Stimulated activated CD4-positive, alpha-beta T cell treated with anti-CD3 and anti-CD28 coated beads, TNF-alpha, amount 100 ng/mL, for 1 hour (primary cell): Measurements from ENCODE around the gene KCNMA1.

Experiments used
- DNase-seq, 3 donors: peaks; one replicate each; pipeline ENCODE4 v3.0.0-alpha.2; 2020; ENCODE audit warnings: low read depth in 3 of 3, low spot score in 1 of 3

KCNMA1 gene

DNA sequence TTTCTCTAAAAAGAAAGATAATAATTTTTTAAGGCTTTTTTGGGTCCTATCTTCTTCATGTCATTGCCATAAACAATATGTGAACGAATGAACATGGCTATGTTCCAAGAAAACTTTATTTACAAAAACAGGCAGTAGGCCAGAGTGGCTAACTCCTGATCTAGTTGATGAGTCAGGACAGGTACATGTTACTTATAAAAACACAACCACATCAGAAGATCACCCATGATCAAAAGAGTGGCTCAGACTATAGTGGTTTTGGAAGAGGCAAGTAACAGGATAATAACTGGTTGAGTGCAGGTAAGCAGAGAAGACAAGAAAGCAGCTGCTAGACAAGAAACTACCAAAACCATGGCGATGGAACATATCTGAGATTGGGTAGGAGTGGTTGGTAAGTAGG, 468.7 kb downstream of the KCNMA1 start:
- DNase-seq, result no peak

DNA sequence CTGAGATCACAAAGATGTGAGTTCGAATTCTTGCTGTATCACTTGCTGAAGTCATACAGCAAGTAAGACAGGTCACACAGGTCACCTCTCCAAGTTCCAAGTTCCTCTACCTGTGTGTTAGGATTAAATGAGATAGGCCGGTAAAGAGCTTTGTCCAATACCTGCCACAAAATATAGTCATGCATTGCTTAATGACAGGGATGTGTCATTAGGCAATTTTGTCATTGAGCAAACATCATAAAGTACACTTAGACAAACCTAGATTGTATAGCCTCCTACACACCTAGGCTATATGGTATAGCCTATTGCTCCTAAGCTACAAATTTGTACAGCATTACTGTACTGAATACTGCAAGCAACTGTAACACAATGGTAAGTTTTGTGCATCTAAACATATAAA, 469.4 kb downstream of the KCNMA1 start:
- no peak for DNase-seq

DNA sequence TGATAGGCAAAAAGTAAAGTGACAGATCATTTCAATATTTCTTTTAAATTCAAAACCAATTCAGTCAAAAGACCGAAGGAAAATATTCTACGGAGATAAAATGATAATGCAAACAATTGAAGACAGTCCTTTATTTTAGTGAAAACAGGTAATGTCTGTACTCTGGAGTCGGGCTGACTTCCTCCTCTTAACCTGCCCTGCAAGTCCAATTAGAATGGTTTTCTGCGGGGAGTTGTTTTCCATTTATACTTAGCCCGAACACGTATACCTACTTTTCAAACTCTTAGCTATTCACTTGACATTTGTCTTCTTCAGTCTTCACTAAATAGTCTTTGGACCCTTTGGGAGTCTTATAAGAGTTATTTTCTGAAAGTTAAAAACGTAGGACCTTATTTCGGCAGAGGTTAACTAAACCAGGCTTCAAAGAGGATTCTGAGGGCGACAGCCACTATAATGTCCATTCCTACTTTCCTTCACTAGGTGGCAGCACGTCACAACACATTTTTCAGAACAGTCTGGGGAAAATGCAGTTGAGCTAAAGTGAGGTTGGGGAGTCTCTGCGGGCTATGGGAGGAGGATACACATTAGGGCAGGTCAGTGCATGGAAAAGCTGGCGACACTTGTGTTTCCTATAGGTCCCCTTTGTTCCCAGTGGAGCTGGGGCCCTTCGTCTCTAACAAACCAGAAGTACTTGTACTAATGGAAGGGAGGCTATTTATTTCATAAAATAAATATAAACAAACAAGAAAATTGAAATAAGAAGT, 472.0 kb downstream of the KCNMA1 start:
- no peak for DNase-seq

DNA sequence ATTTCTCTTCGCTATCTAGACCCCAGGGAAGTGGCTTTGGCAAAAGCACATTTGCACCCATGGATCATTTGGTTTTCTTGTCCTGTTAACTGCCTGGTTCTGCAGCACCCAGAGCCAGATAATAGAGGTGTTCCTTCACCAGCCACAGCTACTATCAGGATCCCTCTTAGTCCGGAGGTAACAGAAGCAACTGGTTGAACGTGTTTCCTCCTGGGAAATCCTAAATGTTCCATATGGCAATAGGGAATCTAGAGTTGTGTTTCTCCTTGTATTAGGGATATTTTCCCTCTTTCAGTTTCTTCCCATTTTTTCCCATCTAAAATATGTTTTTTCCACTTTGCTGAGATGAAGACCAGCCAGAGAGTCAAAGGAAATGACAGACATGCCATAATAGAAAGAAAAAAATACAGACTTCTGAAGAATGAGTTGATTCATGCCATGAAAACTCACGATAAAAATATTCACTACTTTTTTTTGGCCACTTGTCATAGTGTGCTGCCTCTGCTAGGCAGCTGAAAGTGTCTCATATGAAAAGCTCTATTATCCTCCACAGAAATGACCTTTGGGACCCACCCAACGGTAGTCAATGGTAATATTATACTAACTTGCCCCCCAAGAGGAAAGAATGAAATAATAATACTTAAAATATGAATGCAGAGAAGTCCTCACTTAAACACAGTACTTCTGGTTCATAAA, 472.8 kb downstream of the KCNMA1 start:
- no peak for DNase-seq

DNA sequence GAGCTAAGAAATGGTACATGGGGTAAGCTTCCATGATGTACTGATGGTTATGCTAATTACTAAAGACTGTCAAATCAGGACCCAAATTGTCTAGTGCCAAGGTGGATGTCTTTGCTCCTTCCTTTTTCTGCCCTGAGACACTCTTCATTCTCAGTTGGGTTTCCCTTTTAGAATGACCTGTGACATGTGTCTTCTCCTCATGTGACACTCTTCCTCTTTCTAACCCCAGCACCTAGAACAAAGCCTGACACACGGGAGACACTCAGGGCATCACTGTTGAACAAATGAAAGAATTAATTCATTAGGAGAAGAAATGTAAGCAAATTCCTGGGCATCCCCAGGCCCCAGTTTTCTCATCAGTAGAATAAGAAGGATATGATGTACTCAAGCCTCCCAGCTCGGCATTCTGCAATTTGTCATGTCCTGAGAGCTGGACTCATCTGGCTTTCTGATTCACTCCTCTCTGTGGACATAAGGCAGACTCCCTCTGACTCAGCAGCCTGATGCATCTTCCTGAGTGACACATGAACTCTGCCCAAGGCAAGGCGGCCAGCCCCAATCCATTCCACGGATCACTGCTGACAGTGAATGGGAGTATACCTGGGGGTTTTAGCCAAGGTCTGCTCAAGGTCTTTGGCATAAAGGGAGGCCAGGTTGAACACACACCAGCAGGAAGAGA, 473.8 kb downstream of the KCNMA1 start:
- no peak for DNase-seq

DNA sequence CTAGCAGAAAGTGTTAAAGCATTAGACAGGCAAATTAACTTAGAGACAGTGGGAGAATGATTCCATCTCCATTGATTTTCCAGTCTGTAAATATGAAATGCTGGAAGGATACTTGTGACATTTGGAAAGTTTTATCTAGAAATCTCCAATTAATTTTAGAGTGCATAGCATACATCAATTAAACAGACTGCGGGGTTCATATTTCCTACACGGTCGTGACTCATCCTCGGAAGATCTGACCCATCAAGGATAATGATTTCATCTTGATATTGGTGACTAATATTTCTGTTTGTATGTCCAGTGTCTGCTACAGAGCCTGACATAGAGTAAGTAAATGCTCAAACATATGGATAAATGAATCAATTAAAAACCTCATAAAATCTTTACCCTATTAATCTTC, 474.9 kb downstream of the KCNMA1 start:
- DNase-seq, result no peak

DNA sequence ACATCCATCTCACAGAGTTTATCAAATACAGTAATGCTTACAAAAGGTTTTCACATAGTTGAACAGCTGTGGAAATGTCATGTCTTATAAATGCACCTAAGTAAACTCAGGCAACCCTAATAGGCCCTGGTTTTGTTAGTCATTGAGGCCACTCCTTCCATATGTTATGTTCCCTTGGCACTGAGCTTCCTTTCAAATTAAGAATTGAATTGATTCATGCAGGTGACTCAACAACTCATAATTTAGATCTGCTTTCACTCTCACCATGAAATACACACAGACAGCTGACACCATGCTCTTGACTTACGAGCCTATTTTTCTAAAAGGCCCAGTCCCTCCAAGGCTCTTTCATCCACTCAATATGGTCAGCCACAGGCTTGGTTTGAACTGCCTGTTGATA, 476.9 kb downstream of the KCNMA1 start:
- no peak for DNase-seq

DNA sequence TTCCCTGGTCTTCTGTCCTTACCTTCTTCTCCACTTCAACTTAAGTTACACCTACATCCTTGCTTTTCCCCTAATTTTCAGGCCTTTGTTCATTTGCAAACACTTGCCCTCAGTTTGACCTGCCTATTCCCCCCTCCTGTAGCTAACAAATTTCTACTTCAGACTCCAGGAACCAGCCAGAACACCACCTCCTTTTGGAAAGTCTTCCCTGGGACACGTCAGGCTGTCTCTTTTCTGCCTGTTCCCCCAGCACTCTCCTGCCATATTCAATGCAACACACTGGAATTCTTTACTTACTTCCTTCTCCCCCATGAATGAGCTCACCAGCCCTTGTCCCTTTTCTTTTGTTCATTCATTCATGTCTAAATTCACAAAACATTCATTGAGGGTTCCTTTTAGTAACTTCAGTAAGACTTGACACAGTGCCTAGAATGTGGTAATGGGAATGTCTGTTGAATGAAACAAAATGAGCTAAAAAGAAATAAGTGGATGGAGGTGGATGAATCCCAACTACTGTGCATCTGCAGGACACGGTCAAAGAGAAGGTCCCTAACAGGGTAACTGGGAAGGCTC, 478.0 kb downstream of the KCNMA1 start:
- DNase-seq, result no peak

DNA sequence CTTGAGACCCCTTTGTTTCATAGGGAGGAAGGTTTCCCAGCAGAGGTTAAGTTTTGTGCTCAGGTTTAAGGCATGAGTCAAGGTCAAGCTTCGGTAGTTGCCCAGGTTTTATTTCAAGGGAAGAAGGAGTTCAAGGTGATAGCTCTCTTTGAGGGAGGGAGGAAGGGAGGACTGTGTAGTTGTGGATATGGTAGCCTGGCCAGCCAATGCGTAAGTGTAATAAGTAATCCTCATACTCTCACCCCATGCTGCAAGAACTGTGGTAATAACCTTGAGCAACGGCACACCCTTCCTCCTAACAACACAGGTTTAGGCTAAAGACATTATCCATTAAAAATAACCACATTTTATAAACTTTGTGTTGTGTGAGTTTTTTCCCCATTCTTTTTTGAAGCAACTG, 478.9 kb downstream of the KCNMA1 start:
- no peak for DNase-seq

DNA sequence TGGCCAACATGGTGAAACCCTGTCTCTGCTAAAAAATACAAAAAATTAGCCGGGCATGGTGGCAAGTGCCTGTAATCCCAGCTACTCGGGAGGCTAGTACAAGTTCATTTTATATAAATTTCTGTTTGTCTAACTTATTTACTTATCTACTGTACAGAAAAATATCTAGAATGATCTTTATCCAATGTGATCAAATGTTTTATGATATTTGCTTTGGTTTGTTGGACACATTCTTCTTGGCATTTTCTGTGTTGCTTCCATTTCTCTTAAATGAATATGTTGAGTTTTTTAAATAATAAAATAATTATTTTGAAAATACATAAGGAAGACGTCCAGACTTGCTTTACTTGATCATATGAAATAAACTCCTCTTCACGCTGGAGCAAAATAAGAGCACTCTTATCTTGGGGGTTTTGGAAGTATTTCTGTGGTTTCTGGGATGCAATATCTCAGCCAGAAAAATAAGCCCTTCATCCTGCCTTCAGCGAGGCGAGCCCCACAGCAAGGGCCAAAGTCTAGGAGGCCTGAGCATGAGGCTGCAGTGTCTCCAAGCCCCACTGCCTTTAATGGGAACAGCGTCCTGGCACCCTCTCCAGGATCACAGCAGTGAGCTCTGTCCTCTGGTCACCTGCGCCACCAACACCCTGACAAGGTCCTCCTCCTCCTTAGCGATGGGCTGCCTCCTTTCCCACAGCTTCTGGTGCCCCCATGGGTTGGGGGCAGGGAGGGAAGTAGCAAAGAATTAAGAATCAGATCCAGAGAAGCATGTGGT, 480.2 kb downstream of the KCNMA1 start:
- DNase-seq, result no peak

DNA sequence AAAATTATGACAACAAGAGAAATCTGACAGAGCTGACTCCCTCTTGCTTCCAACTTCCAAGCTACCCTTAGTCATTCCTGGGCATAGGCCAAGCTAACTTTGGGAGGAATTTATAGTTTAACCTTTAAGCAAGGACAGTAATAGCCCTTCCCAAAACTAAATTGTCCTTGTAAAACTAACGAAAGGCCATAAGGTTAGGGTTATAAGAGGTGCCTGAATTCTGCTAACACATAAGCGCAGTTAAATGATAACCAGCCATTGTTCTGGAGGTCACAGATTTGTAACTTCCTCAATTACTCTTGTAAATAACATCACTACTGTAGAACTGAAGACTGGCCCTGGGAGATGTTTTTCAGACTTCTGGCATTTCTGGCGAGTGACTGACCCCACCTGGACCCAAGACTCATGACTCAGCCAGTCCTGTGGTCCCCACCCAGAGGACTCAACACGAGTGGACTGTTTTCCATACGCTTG, 481.2 kb downstream of the KCNMA1 start:
- DNase-seq, result no peak

DNA sequence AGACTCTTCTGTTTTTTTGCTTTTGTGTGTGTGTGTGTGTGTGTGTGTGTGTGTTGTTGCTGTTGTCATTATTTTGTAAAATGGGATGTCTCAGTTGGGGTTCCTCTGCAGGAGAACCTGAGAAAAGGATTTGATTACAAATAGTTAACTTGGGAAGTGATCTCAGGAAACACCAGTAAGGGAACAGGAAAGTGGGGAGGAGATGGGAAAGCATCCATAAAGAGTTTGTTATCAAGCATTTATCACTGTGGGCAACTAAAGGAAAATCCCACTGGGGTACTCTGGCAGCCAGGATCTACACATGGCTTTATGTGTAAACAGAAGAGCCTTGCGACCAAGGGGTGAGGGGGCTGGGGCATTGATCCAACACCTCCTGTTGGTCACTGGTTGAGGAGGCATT, 485.4 kb downstream of the KCNMA1 start:
- DNase-seq, result no peak

DNA sequence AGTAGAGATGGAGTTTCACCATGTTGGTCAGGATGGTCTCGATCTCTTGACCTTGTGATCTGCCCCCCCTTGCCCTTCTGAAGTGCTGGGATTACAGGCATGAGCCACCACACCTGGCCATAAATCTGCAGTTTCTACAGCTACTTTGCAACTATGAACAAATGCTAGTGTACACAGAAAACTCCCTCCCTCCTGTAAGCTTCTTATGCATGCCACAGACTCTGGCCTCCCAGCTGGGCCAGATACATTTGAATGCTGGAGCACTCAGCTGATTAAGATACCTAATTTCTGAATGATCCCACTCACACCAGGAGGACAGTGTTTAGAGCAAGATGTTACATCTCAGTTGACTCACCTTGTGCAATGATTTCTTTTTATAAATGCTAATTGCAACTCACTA, 486.2 kb downstream of the KCNMA1 start:
- DNase-seq, result no peak

DNA sequence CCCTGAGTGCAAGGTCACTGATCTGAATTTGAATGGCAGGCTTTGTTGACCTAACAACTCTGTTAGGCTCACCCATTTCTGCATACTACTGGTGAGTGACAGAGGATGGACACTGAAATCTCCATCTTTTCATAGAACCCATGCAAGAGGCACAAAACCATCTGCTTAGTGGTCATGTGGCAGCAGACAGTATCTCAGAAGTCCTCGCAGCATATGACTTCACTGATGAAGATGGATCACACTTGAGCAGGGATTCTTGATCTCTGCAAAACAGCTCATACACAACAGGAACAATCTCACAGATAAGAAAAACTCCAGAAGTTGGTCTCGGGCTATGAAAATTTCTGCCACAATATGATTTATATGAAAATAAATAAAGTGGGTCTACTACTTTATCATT, 487.9 kb downstream of the KCNMA1 start:
- DNase-seq, result no peak

DNA sequence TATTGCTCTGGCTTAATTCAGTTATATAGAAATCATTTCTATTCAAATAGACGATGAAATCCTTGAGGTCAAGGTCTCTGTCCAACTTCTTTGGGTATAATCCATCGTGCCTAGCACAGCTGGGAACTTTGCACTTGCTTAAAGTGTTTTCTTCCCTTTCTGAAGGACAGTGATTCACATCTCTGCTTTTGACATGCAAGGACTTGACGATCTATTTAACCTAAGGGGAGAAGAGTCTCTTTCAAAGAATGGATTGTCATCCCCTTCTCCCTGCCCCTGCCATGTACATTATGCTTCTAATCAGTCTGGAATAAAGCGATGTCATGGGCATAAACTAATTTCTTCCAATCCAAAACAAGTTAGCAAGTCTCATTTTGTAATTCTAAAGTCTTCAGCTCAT, 488.6 kb downstream of the KCNMA1 start:
- no peak for DNase-seq

DNA sequence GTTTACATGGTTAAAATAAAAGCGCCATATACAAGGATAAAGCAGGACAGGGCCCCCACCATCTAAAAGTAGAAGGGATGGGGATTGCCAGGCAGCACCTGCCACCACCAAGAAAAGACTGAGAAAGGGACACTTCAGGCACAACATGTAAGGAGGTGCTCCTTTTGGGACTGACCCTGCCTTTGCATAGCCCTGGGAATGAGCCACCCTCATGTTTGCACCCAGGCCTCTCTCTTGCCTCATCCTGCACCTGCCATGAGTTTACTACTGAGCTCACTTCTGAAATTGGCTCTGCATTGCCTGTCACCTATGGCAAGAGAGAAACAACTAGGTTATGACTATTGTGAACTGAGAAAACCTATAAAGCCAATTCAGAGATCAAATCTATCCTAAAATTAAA, 489.7 kb downstream of the KCNMA1 start:
- DNase-seq, result no peak

DNA sequence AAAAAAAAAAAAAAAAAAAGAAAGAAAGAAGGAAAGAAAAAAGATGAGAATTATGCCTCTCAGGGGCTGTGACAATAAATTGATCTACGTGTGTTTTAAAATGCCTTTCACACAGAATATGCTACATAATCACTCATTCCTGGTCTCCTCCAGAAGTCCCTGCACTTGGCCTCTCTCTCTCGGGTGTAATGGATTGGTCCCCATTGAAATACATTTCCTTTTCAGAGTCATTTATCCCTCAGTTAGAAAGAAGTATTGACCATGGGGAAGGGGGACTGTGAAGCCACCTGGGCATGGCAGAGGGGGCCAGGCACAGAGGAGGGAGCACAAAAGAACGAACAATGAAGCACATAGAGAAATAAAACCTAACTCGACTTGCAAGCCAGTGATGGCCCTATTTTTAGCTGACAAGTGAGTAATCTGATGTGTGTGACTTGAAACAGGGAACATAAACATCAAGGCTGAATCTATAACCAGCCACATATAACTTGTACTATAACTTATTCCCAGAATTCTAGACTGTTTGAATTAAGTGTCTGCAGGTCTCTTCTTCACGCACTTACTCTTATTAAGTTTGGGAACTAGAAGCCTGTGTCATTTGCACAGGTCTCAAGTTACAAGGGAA, 490.8 kb downstream of the KCNMA1 start:
- no peak for DNase-seq

DNA sequence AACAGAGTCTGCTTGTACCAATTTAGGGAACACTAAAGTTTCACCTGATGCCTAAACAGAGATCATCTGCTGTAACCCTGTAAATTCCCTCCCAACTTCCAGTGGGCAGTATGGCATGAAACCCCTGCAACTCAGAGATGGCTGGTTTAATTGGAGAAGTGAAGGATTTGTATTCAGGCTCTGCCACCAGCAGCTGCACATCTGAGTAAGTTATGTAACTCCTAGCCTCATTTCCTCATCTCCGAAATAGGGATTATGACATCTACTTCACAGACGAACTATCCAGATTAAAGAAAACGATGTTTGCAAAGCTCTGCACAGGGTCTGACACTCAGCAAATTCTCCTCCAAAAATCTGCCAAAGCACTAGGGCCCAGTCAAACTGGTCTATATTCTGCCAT, 493.0 kb downstream of the KCNMA1 start:
- no peak for DNase-seq

DNA sequence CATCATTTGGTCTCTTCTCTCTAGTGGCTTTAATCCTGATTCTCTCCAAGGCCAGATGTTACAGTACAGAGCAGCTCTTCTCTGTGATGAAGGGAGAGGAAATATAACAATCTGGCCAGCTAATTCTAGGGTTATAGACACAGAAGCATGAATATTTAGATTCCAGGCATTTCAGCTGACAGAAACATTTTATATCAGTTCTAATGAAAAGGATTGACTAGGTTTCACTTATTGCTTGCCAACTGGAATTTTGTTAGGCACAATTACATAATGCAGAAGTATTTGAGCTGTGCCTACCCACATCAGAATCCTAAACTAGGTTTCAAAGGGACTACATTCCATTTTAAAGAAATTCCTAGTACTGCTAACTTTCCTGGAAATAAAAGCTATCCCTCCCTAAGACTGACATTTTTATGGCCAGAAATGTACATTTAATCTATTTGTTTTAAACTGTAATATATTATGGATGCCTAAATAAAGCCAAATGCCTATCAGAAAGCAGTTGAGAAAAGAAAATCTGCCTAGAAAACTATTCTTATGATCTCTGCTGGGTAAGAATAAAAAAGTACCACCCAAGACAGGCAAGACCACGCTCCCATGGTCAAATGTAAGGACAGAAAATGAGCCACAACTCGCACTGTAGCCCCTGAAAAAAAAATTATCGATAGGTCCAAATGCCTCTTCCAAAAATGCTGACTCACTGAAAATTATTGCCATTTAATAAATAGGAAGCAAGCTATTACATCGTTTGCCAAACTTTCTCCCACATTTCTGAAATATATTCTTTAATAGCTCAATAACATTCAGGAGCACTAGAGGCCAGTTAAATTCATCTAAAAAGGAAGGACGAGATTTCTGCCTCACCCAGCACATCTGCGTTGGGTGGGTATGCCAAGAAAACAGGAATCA, 498.1 kb downstream of the KCNMA1 start:
- DNase-seq, result no peak

DNA sequence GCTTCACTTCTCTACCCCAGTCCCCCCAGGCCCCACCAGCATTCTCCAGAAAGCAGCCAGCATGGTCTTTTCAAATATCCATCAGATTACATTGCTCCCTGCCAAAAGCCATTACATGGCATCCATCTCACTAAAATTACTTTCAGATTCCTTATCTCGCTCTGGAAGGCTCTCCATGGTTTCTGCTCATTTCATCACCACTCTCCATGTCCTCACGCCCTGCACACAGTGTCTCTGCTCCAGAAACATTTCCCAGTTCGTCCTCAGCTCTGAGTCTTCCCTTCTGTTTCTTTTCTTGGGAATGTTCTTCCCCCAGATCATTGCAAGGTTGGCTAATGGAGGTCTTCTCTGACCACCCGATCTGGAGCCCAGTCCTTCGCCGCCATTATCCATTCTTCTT, 499.1 kb downstream of the KCNMA1 start:
- no peak for DNase-seq
